BLaER1 treated with 17β-estradiol and CSF1 and Interleukin-3, amounts not matched to agents 10 nM and 100 nM (cell line): ENCODE measurements around the gene CNPY3.

ENCODE experiments used
- H3K27ac ChIP-seq, 11 experiments: shearing (Covaris generic); formaldehyde crosslinking; 2 replicates each; pipeline ENCODE4 v1.8.1; 2022
- H3K27me3 ChIP-seq, 11 experiments: shearing (Covaris generic); formaldehyde crosslinking; 2 replicates each; pipeline ENCODE4 v1.8.1; 2022
- H3K36me3 ChIP-seq, 11 experiments: shearing (Covaris generic); formaldehyde crosslinking; 2 replicates each; pipeline ENCODE4 v1.8.1; 2022
- H3K4me1 ChIP-seq, 10 experiments: shearing (Covaris generic); formaldehyde crosslinking; 2 replicates each; pipeline ENCODE4 v1.8.1; 2022
- H3K4me2 ChIP-seq, 11 experiments: shearing (Covaris generic); formaldehyde crosslinking; 2 replicates each; pipeline ENCODE4 v1.8.1; 2022
- H3K4me3 ChIP-seq, 10 experiments: shearing (Covaris generic); formaldehyde crosslinking; 2 replicates each; pipeline ENCODE4 v1.8.1; 2022
- H3K9ac ChIP-seq, 11 experiments: shearing (Covaris generic); formaldehyde crosslinking; 2 replicates each; pipeline ENCODE4 v1.8.1; 2022
- H3K9me3 ChIP-seq, 11 experiments: shearing (Covaris generic); formaldehyde crosslinking; replicated peaks in 1 of 11; 2 replicates each; pipeline ENCODE4 v1.8.1; 2022
- H4K20me1 ChIP-seq, 11 experiments: shearing (Covaris generic); formaldehyde crosslinking; 2 replicates each; pipeline ENCODE4 v1.8.1; 2022
- Cebpa-rat ChIP-seq, 11 experiments: shearing (Covaris generic); IDR thresholded peaks; 2 replicates each; pipeline ENCODE4 v1.8.1; 2022

Gene CNPY3

GRCh38 chr6:42968126-42968701 lies 38.9 kb downstream of the CNPY3 start:
- Histone ChIP-seq H3K4me3 (no peak overlapping the region), H3K4me2 (no peak overlapping the region), H3K9ac (peak overlapping the region in 2 of 11 experiments; percentile 12 to 18; a peak in 1 of 22 replicates), H3K4me1 (peaks cover 0 to 52% (median 31%) of the 10 kb centered on the region in 10 experiments; a peak in 15 of 20 replicates), H4K20me1 (peaks cover 0 to 58% (median 13%) of the 10 kb centered on the region in 11 experiments; a peak in 10 of 22 replicates), H3K27ac (no peak overlapping the region), H3K36me3 (peaks cover 59 to 91% (median 71%) of the 10 kb centered on the region in 11 experiments), H3K9me3 (no peaks in the 10 kb centered on the region), H3K27me3 (no peaks in the 10 kb centered on the region)
- no peak for TF ChIP-seq Cebpa-rat (IDR thresholded peaks at IDR 0.05)

- H3K4me2 ChIP-seq: no peak overlapping the region
- no peak for TF ChIP-seq Cebpa-rat (IDR thresholded peaks at IDR 0.05)
- H3K9ac ChIP-seq: peak overlapping the region in 3 of 11 experiments; percentile 12 to 45 (median 18); a peak in 2 of 22 replicates
- no peaks in the 10 kb centered on the region for H3K27me3 ChIP-seq
- no peak overlapping the region for H3K27ac ChIP-seq
- H4K20me1 ChIP-seq: peaks cover 0 to 63% (median 13%) of the 10 kb centered on the region in 11 experiments; a peak in 10 of 22 replicates
- no peak overlapping the region for H3K4me3 ChIP-seq
- peaks cover 60 to 93% (median 72%) of the 10 kb centered on the region in 11 experiments for H3K36me3 ChIP-seq
- no peaks in the 10 kb centered on the region for H3K9me3 ChIP-seq
- peaks cover 0 to 52% (median 31%) of the 10 kb centered on the region in 10 experiments; a peak in 15 of 20 replicates for H3K4me1 ChIP-seq
These were observed 39.5 kb downstream of the CNPY3 start for GRCh38 chr6:42968783-42969182.

GRCh38 chr6:42969431-42969830 lies 40.2 kb downstream of the CNPY3 start:
- Histone ChIP-seq H3K4me1 (peaks cover 0 to 52% (median 31%) of the 10 kb centered on the region in 10 experiments; a peak in 15 of 20 replicates), H3K9ac (peak overlapping the region in 3 of 11 experiments; percentile 12 to 45 (median 16); a peak in 2 of 22 replicates), H4K20me1 (peaks cover 0 to 61% (median 14%) of the 10 kb centered on the region in 11 experiments; a peak in 10 of 22 replicates), H3K27ac (peak overlapping the region in 2 of 11 experiments; percentile 13 to 60; a peak in 2 of 22 replicates), H3K9me3 (no peaks in the 10 kb centered on the region), H3K4me2 (no peak overlapping the region), H3K36me3 (peaks cover 56 to 92% (median 71%) of the 10 kb centered on the region in 11 experiments), H3K4me3 (no peak overlapping the region), H3K27me3 (no peaks in the 10 kb centered on the region)
- TF ChIP-seq Cebpa-rat (IDR thresholded peaks at IDR 0.05): no peak

GRCh38 chr6:42969934-42970333 lies 40.7 kb downstream of the CNPY3 start:
- Histone ChIP-seq H3K4me3 (no peak overlapping the region), H4K20me1 (peaks cover 0 to 56% (median 13%) of the 10 kb centered on the region in 11 experiments; a peak in 9 of 22 replicates), H3K36me3 (peaks cover 54 to 91% (median 70%) of the 10 kb centered on the region in 11 experiments), H3K9ac (0 out of 22 replicates have a peak overlapping the region, but pooled peaks of 1 of the 11 experiments have one; percentile 12), H3K4me1 (peaks cover 0 to 52% (median 31%) of the 10 kb centered on the region in 10 experiments; a peak in 15 of 20 replicates), H3K27ac (peak overlapping the region in 2 of 11 experiments; percentile 3 to 60; a peak in 2 of 22 replicates), H3K4me2 (no peak overlapping the region), H3K27me3 (no peaks in the 10 kb centered on the region), H3K9me3 (no peaks in the 10 kb centered on the region)
- no peak for TF ChIP-seq Cebpa-rat (IDR thresholded peaks at IDR 0.05)

- H3K9ac ChIP-seq: peak overlapping the region in 2 of 11 experiments; percentile 20 to 30; a peak in 2 of 22 replicates
- no peaks in the 10 kb centered on the region for H3K27me3 ChIP-seq
- peaks cover 10 to 57% (median 36%) of the 10 kb centered on the region in 10 experiments; a peak in 16 of 20 replicates for H3K4me1 ChIP-seq
- H3K27ac ChIP-seq: peak overlapping the region in 8 of 11 experiments; percentile 4 to 60 (median 30); a peak in 11 of 22 replicates
- TF ChIP-seq Cebpa-rat (IDR thresholded peaks at IDR 0.05): no peak
- peaks cover 45 to 81% (median 60%) of the 10 kb centered on the region in 11 experiments for H3K36me3 ChIP-seq
- peak overlapping the region in 7 of 11 experiments; percentile 12 to 73 (median 64); a peak in 13 of 22 replicates for H3K4me2 ChIP-seq
- peaks cover 0 to 47% (median 13%) of the 10 kb centered on the region in 11 experiments; a peak in 9 of 22 replicates for H4K20me1 ChIP-seq
- no peak overlapping the region for H3K4me3 ChIP-seq
- no peaks in the 10 kb centered on the region for H3K9me3 ChIP-seq
These were observed 41.8 kb downstream of the CNPY3 start for GRCh38 chr6:42970871-42971612.

- Histone ChIP-seq H3K27me3 (no peaks in the 10 kb centered on the region), H3K4me1 (peaks cover 14 to 58% (median 37%) of the 10 kb centered on the region in 10 experiments; a peak in 19 of 20 replicates), H3K27ac (peak overlapping the region in 5 of 11 experiments; percentile 4 to 60 (median 45); a peak in 9 of 22 replicates), H3K9ac (no peak overlapping the region), H3K9me3 (no peaks in the 10 kb centered on the region), H4K20me1 (peaks cover 0 to 40% (median 13%) of the 10 kb centered on the region in 11 experiments; a peak in 8 of 22 replicates), H3K36me3 (peaks cover 39 to 73% (median 53%) of the 10 kb centered on the region in 11 experiments), H3K4me2 (peak overlapping the region in 7 of 11 experiments; percentile 12 to 73 (median 64); a peak in 13 of 22 replicates), H3K4me3 (no peak overlapping the region)
- no peak for TF ChIP-seq Cebpa-rat (IDR thresholded peaks at IDR 0.05)
These were observed 42.6 kb downstream of the CNPY3 start for GRCh38 chr6:42971746-42972327.

GRCh38 chr6:42973926-42974325 lies 44.6 kb downstream of the CNPY3 start:
- Histone ChIP-seq H3K36me3 (peaks cover 20 to 52% (median 40%) of the 10 kb centered on the region in 11 experiments; a peak in 21 of 22 replicates), H3K4me3 (no peak overlapping the region), H3K4me1 (peaks cover 28 to 57% (median 43%) of the 10 kb centered on the region in 10 experiments), H3K9me3 (no peaks in the 10 kb centered on the region), H3K27me3 (no peaks in the 10 kb centered on the region), H4K20me1 (peaks cover 0 to 34% (median 15%) of the 10 kb centered on the region in 11 experiments; a peak in 11 of 22 replicates), H3K4me2 (no peak overlapping the region), H3K9ac (no peak overlapping the region), H3K27ac (no peak overlapping the region)
- no peak for TF ChIP-seq Cebpa-rat (IDR thresholded peaks at IDR 0.05)

- Histone ChIP-seq H3K4me1 (peaks cover 35 to 58% (median 50%) of the 10 kb centered on the region in 10 experiments), H3K36me3 (peaks cover 11 to 41% (median 29%) of the 10 kb centered on the region in 11 experiments; a peak in 19 of 22 replicates), H3K27me3 (no peaks in the 10 kb centered on the region), H3K9me3 (no peaks in the 10 kb centered on the region), H3K4me2 (peak overlapping the region in 8 of 11 experiments; percentile 4 to 99 (median 92); a peak in 5 of 22 replicates), H3K27ac (no peak overlapping the region), H3K4me3 (no peak overlapping the region), H4K20me1 (peaks cover 0 to 34% (median 15%) of the 10 kb centered on the region in 11 experiments; a peak in 11 of 22 replicates), H3K9ac (no peak overlapping the region)
- TF ChIP-seq Cebpa-rat (IDR thresholded peaks at IDR 0.05): no peak
These were observed 45.7 kb downstream of the CNPY3 start for GRCh38 chr6:42974919-42975505.
